GM12872 (cell line): Measurements from ENCODE around the gene PIP4K2A.

Experiments
- CTCF ChIP-seq: IDR thresholded peaks from 3 replicates; pipeline ENCODE4 v1.5.1; 2011; ENCODE audit warnings: low read depth, mild to moderate bottlenecking, low read length, moderate library complexity; ENCODE audit not compliant: insufficient read depth

The PIP4K2A gene

GRCh38 chr10:22750131-22750530 is 35.8 kb upstream of the PIP4K2A start:
- TF ChIP-seq CTCF = no peak

- TF ChIP-seq CTCF = no peak
These were observed 28.3 kb upstream of the PIP4K2A start for GRCh38 chr10:22742678-22743077.

GRCh38 chr10:22740180-22740579 is 25.8 kb upstream of the PIP4K2A start:
- TF ChIP-seq CTCF = no peak

GRCh38 chr10:22737587-22737986 is 23.2 kb upstream of the PIP4K2A start:
- no peak for TF ChIP-seq CTCF

GRCh38 chr10:22736134-22736533 is 21.8 kb upstream of the PIP4K2A start:
- TF ChIP-seq CTCF = no peak

- no peak for TF ChIP-seq CTCF
These were observed 19.6 kb upstream of the PIP4K2A start for GRCh38 chr10:22733992-22734391.

- no peak for TF ChIP-seq CTCF
These were observed 13.3 kb upstream of the PIP4K2A start for GRCh38 chr10:22727663-22728062.

- no peak for TF ChIP-seq CTCF
These were observed 12.7 kb upstream of the PIP4K2A start for GRCh38 chr10:22727112-22727511.
